Measurements from ENCODE around the gene IL15. TPM values are rescaled to one million over a fixed set of nuclear protein-coding genes. Genes with fewer than 3 reads are reported as not detected.

IL15 gene
- total and polyA plus RNA-seq, 2 of the 4 experiments (the other 2 are of a cell fraction) = 5.0 to 5.2 TPM

DNA sequence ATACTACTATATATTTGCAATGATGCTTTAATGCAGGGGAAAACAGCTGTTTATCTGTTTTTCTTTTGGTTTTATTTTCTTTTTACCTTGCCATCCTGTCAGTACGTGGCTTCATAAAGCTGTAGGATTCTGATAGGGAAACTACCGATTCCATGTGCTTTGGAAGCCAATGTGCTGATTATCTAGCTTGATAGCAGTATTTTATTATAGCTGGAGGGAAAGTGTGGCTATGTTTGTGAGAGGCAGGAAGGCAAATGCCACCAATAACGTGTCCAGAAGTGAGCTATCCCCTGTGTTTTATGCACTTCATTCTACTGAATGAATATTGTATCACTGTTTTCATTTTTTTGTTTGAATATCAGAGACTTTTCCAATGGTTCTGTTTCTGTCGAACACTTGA, 43.7 kb downstream of the IL15 start:
- dilution Hi-C loops (cut with HindIII; ENCODE audit: low sequenced_read_pairs, unreplicated experiment) = no loop called here

More for the DNA sequence above, 43.7 kb downstream of the IL15 start:
- Histone ChIP-seq H3K36me3 (ENCODE audit: control insufficient read depth, insufficient read depth, low read length) (no peaks in the 10 kb centered on the region), H2BK5ac (ENCODE audit: low read depth, low read length, poor library complexity, severe bottlenecking) (no peak overlapping the region), H3K9me1 (ENCODE audit: insufficient read depth, low read length) (no peaks in the 10 kb centered on the region), H3K79me1 (ENCODE audit: low read depth in 1 of 2, low read length in 2 of 2) (no peaks in the 10 kb centered on the region; a peak in 1 of 4 replicates), H3K4me3 (ENCODE audit: insufficient read depth, low read depth, low read length) (no peak overlapping the region), H3K9ac (ENCODE audit: low read depth, low read length) (no peak overlapping the region), H4K91ac (ENCODE audit: insufficient read depth, low read depth, low read length) (no peak overlapping the region), H3K14ac (replicated peaks; ENCODE audit: low read depth, low read length) (no peak overlapping the region), H3K4ac (ENCODE audit: low read depth, low read length) (no peak overlapping the region), H3K27me3 (ENCODE audit: control insufficient read depth, insufficient read depth, low read length) (no peaks in the 10 kb centered on the region), H2BK15ac (ENCODE audit: low read depth, low read length) (no peak overlapping the region), H3K23ac (ENCODE audit: low read depth, low read length) (no peak overlapping the region), H3K4me1 (ENCODE audit: control insufficient read depth, insufficient read depth, low read length) (peaks cover 2% of the 10 kb centered on the region; the same call in 1 of the 2 replicates), H2BK20ac (ENCODE audit: low read depth, low read length) (no peak overlapping the region), H3K27ac (ENCODE audit: insufficient read depth, low read length) (no peak overlapping the region), H4K5ac (ENCODE audit: low read depth, low read length) (no peak overlapping the region), H4K8ac (ENCODE audit: low read depth in 2 of 2, low read length in 2 of 2) (no peak overlapping the region), H3K9me3 (ENCODE audit: control insufficient read depth, insufficient read depth, low read length) (no peaks in the 10 kb centered on the region), H4K20me1 (ENCODE audit: insufficient read depth, low read length) (no peaks in the 10 kb centered on the region), H2AFZ (replicated peaks; ENCODE audit: low read length, poor library complexity) (no peak overlapping the region), H2BK120ac (ENCODE audit: low read depth, low read length) (no peak overlapping the region), H3K56ac (ENCODE audit: extremely low read depth, insufficient read depth, low read length) (no peak overlapping the region), H3K18ac (ENCODE audit: low read depth, low read length) (no peak overlapping the region), H2AK5ac (ENCODE audit: low read depth, low read length) (no peak overlapping the region; the same call in 1 of the 2 replicates), H3K4me2 (ENCODE audit: low read depth, low read length) (no peak overlapping the region), H2AK9ac (replicated peaks; ENCODE audit: low read depth, low read length, poor library complexity) (no peak overlapping the region)
- intact Hi-C loops (cut with micrococcal nuclease) = no loop called here
- DNase-seq (no peak), ATAC-seq (ENCODE audit: low read depth) (no peak)
- BruUV-seq (replicated peaks) = no TSS peak
- 80% methylated on average over 1 of the region's 4 CpGs; no CpG with 5 or more reads in 1 of the 2 experiments for whole genome bisulfite sequencing, 2 experiments (ENCODE audit: extremely low coverage in 2 of 2, insufficient read length in 1 of 2)
- POLR2A ChIA-PET (ENCODE audit: unreplicated experiment) = no interaction called here
- CTCF ChIA-PET = interaction anchor here (0.9 to 1.3 kb wide), 2 partner anchors 27 to 334 kb away, joined by 4 to 6 read pairs; no protein-coding TSS in a partner anchor
- no peak for TF ChIP-seq RFX5 (IDR thresholded peaks at IDR 0.05; ENCODE audit: low read depth, low read length)
- TF ChIP-seq, protein P1, sequence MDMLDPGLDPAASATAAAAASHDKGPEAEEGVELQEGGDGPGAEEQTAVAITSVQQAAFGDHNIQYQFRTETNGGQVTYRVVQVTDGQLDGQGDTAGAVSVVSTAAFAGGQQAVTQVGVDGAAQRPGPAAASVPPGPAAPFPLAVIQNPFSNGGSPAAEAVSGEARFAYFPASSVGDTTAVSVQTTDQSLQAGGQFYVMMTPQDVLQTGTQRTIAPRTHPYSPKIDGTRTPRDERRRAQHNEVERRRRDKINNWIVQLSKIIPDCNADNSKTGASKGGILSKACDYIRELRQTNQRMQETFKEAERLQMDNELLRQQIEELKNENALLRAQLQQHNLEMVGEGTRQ (IDR thresholded peaks at IDR 0.05; ENCODE audit: low read depth, low read length) = no peak
- no peak for TF ChIP-seq BHLHE40 (IDR thresholded peaks at IDR 0.05; ENCODE audit: low read depth, low read length)
- no peak for TF ChIP-seq POLR2A (IDR thresholded peaks at IDR 0.05; ENCODE audit: low read depth, low read length)
- TF ChIP-seq MAZ (IDR thresholded peaks at IDR 0.05; ENCODE audit: borderline replicate concordance, low read depth, low read length) = no peak
- TF ChIP-seq NFE2L2 (IDR thresholded peaks at IDR 0.05; ENCODE audit: low read depth, low read length) = no peak
- TF ChIP-seq, protein P2, sequence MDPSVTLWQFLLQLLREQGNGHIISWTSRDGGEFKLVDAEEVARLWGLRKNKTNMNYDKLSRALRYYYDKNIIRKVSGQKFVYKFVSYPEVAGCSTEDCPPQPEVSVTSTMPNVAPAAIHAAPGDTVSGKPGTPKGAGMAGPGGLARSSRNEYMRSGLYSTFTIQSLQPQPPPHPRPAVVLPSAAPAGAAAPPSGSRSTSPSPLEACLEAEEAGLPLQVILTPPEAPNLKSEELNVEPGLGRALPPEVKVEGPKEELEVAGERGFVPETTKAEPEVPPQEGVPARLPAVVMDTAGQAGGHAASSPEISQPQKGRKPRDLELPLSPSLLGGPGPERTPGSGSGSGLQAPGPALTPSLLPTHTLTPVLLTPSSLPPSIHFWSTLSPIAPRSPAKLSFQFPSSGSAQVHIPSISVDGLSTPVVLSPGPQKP (IDR thresholded peaks at IDR 0.05; ENCODE audit: borderline replicate concordance, low read depth, low read length) = no peak
- no peak for TF ChIP-seq CEBPB (IDR thresholded peaks at IDR 0.05; ENCODE audit: low read depth, low read length)
- no peak for TF ChIP-seq RCOR1 (IDR thresholded peaks at IDR 0.05; ENCODE audit: insufficient replicate concordance, low read length)
- TF ChIP-seq CHD1 (IDR thresholded peaks at IDR 0.05; ENCODE audit: low read depth, low read length) = no peak
- TF ChIP-seq, protein P3, sequence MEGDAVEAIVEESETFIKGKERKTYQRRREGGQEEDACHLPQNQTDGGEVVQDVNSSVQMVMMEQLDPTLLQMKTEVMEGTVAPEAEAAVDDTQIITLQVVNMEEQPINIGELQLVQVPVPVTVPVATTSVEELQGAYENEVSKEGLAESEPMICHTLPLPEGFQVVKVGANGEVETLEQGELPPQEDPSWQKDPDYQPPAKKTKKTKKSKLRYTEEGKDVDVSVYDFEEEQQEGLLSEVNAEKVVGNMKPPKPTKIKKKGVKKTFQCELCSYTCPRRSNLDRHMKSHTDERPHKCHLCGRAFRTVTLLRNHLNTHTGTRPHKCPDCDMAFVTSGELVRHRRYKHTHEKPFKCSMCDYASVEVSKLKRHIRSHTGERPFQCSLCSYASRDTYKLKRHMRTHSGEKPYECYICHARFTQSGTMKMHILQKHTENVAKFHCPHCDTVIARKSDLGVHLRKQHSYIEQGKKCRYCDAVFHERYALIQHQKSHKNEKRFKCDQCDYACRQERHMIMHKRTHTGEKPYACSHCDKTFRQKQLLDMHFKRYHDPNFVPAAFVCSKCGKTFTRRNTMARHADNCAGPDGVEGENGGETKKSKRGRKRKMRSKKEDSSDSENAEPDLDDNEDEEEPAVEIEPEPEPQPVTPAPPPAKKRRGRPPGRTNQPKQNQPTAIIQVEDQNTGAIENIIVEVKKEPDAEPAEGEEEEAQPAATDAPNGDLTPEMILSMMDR (conservative IDR thresholded peaks at IDR 0.05; ENCODE audit: low read depth, low read length) = no peak
- TF ChIP-seq FOS (IDR thresholded peaks at IDR 0.05; ENCODE audit: low read depth, low read length) = no peak
- TF ChIP-seq SMC3 (IDR thresholded peaks at IDR 0.05; ENCODE audit: low read depth, low read length) = no peak
- TF ChIP-seq RAD21 (IDR thresholded peaks at IDR 0.05; ENCODE audit: low read length) = no peak
- no peak for TF ChIP-seq MXI1 (IDR thresholded peaks at IDR 0.05; ENCODE audit: borderline replicate concordance, low read depth, low read length)
- no peak for TF ChIP-seq MAFK (IDR thresholded peaks at IDR 0.05; ENCODE audit: low read depth, low read length)
- in situ Hi-C loops (cut with MboI; ENCODE audit: low sequenced_read_pairs) = no loop called here

All from IMR-90 (cell line).